Upper lobe of left lung (tissue), 6 donors: ENCODE results near the gene RAD54L2. TPM values are rescaled to one million over a fixed set of nuclear protein-coding genes. Genes with fewer than 3 reads are reported as not detected.

Experiments used
- ATAC-seq, 2 donors: fragments of 200-7000 bp; cut with Tn5 transposase; one replicate each; pipeline ENCODE4 v1.9.1; 2022; ENCODE audit warnings: mild to moderate bottlenecking in 2 of 2, moderate library complexity in 2 of 2; ENCODE audit not compliant: low FRiP score in 2 of 2
- DNase-seq, 2 donors: peaks; one replicate each; pipeline ENCODE4 v3.0.0-alpha.2; 2019 to 2020
- H3K27ac ChIP-seq, 4 donors: fragments of 200-600 bp; sonication (generic); one replicate each; pipeline ENCODE4 v1.5.1; 2016 to 2019
- H3K27me3 ChIP-seq, 4 donors: fragments of 200-600 bp; sonication (generic); one replicate each; pipeline ENCODE4 v1.5.1; 2017 to 2019
- H3K36me3 ChIP-seq, 4 donors: fragments of 200-600 bp; sonication (generic); one replicate each; pipeline ENCODE4 v1.5.1; 2016 to 2019
- H3K4me1 ChIP-seq, 4 donors: fragments of 200-600 bp; sonication (generic); one replicate each; pipeline ENCODE4 v1.5.1; 2018 to 2019
- H3K4me3 ChIP-seq, 4 donors: fragments of 200-600 bp; sonication (generic); one replicate each; pipeline ENCODE4 v1.5.1; 2017 to 2019; ENCODE audit warnings: mild to moderate bottlenecking in 2 of 4, moderate library complexity in 1 of 4
- H3K9me3 ChIP-seq, 4 donors: fragments of 200-600 bp; sonication (generic); one replicate each; pipeline ENCODE4 v1.5.1; 2018 to 2019
- EP300 ChIP-seq, 4 donors: sonication (generic); formaldehyde crosslinking; IDR thresholded peaks; one replicate each; pipeline ENCODE4 v1.5.1; 2017; ENCODE audit warnings: antibody characterized with exemption in 4 of 4, control low read depth in 2 of 4
- POLR2A ChIP-seq, 4 donors: fragments of 450-650 bp; IDR thresholded peaks; one replicate each; pipeline ENCODE4 v1.5.1; 2016 to 2017; ENCODE audit warnings: antibody characterized with exemption in 4 of 4, mild to moderate bottlenecking in 2 of 4
- POLR2AphosphoS5 ChIP-seq, 2 donors: sonication (generic); formaldehyde crosslinking; IDR thresholded peaks; one replicate each; pipeline ENCODE4 v1.5.1; 2017; ENCODE audit warnings: antibody characterized with exemption in 2 of 2
- WGBS, 2 donors: methylation state at CpG; one replicate each; pipeline ENCODE4 v1.1.5; 2017 to 2018; 5-methylcytosine and 5-hydroxymethylcytosine counted together
- total RNA-seq, 6 donors: library from RNA; depleted of rRNA in 4 of 6; stranded (reverse); fragments of >200 nt in 4 of 6; gene quantifications; one replicate each; pipeline versions ENCODE4 v1.1.0 to v1.2.1, GENCODE V29; 2016 to 2021
- TF ChIP-seq, protein P1 (sequence below), 6 experiments: fragments of 450-650 bp in 4 of 6; fragments of 200-600 bp in 2 of 6; sonication (generic) in 2 of 6; IDR thresholded peaks; one replicate each; pipeline ENCODE4 v1.5.1; 2016 to 2019; ENCODE audit warnings: antibody characterized with exemption in 6 of 6
- donor health status: DM: no; HTN: no; CAD: no; lungs with moderate emphysema.
- donor health status: DM: no; HTN: yes; CAD: no; lungs with severe emphysema.

The RAD54L2 gene
- total RNA-seq, 6 donors from 2014 or later = 21.6 to 57.6 (median 27.3) TPM

- no peaks in the 10 kb centered on the region for H3K27me3 ChIP-seq
- ATAC-seq = no peak
- WGBS, 2 donors = 87 to 89% methylated on average over 3 of the region's 3 CpGs
- H3K36me3 ChIP-seq = peaks cover 0 to 26% (median 5%) of the 10 kb centered on the region in 4 donors
- no peak for DNase-seq
- H3K4me3 ChIP-seq = no peak overlapping the region
- TF ChIP-seq, protein P1, sequence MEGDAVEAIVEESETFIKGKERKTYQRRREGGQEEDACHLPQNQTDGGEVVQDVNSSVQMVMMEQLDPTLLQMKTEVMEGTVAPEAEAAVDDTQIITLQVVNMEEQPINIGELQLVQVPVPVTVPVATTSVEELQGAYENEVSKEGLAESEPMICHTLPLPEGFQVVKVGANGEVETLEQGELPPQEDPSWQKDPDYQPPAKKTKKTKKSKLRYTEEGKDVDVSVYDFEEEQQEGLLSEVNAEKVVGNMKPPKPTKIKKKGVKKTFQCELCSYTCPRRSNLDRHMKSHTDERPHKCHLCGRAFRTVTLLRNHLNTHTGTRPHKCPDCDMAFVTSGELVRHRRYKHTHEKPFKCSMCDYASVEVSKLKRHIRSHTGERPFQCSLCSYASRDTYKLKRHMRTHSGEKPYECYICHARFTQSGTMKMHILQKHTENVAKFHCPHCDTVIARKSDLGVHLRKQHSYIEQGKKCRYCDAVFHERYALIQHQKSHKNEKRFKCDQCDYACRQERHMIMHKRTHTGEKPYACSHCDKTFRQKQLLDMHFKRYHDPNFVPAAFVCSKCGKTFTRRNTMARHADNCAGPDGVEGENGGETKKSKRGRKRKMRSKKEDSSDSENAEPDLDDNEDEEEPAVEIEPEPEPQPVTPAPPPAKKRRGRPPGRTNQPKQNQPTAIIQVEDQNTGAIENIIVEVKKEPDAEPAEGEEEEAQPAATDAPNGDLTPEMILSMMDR (IDR thresholded peaks at IDR 0.05) = no peak
- TF ChIP-seq EP300 (IDR thresholded peaks at IDR 0.05) (no peak), POLR2AphosphoS5 (IDR thresholded peaks at IDR 0.05) (no peak), POLR2A (IDR thresholded peaks at IDR 0.05) (no peak)
- H3K4me1 ChIP-seq = peaks cover 11 to 22% (median 14%) of the 10 kb centered on the region in 4 donors
- no peaks in the 10 kb centered on the region for H3K9me3 ChIP-seq
- H3K27ac ChIP-seq = no peak overlapping the region
Measured at GRCh38 chr3:51544011-51544775, 5.7 kb downstream of the RAD54L2 start.

DNA sequence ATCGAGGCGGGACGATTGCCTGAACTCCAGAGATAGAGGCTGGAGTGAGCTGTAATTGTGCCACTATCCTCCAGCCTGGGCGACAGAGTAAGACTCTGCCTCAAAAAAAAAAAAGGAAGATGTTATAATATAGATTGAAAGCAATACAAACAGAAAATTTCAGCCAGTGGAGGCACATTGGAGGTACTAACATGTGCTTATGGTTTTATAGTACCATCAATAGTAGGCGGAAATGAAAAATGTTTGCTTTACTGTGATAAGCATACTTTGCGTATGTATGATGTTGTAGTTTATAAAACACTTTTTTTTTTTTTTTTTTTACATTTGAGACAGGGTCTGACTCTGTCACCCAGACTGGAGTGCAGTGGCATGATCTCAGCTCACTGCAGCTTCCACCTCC is 8.8 kb downstream of the RAD54L2 start:
- Histone ChIP-seq H3K36me3 (peaks cover 0 to 40% (median 12%) of the 10 kb centered on the region in 4 donors), H3K4me3 (no peak overlapping the region), H3K4me1 (peaks cover 0 to 4% (median 0%) of the 10 kb centered on the region in 4 donors), H3K27ac (no peak overlapping the region), H3K27me3 (no peaks in the 10 kb centered on the region), H3K9me3 (no peaks in the 10 kb centered on the region)
- DNase-seq (no peak), ATAC-seq (no peak)
- 91 to 93% methylated on average over 6 of the region's 6 CpGs for WGBS, 2 donors
- TF ChIP-seq POLR2AphosphoS5 (IDR thresholded peaks at IDR 0.05) (no peak), POLR2A (IDR thresholded peaks at IDR 0.05) (no peak), EP300 (IDR thresholded peaks at IDR 0.05) (no peak)
- TF ChIP-seq, protein P1 (IDR thresholded peaks at IDR 0.05) = no peak

DNA sequence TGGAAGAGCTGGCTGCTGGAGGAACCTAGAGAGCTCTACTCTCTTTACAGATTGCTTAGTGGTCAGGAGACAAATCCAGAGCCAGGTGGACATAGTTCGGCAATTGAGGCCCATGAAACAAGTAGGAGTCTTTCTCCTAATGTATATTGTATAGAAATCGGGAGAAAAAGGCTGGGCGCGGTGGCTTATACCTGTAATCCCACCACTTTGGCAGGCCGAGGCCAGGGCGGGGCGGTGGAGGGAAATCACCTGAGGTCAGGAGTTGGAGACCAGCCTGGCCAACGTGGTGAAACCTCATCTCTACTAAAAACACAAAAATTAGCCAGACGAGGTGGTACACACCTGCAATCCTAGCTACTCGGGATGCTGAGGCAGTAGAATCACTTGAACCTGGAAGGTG is 10.8 kb downstream of the RAD54L2 start:
- Histone ChIP-seq H3K4me3 (no peak overlapping the region), H3K9me3 (no peaks in the 10 kb centered on the region), H3K36me3 (peaks cover 0 to 37% (median 21%) of the 10 kb centered on the region in 4 donors), H3K4me1 (peaks cover 0 to 4% (median 0%) of the 10 kb centered on the region in 4 donors), H3K27ac (no peak overlapping the region), H3K27me3 (no peaks in the 10 kb centered on the region)
- DNase-seq = no peak
- no peak for ATAC-seq
- 89 to 95% methylated on average over 10 of the region's 10 CpGs for WGBS, 2 donors
- no peak for TF ChIP-seq POLR2A (IDR thresholded peaks at IDR 0.05)
- no peak for TF ChIP-seq POLR2AphosphoS5 (IDR thresholded peaks at IDR 0.05)
- TF ChIP-seq, protein P1 (IDR thresholded peaks at IDR 0.05) = no peak
- no peak for TF ChIP-seq EP300 (IDR thresholded peaks at IDR 0.05)

DNA sequence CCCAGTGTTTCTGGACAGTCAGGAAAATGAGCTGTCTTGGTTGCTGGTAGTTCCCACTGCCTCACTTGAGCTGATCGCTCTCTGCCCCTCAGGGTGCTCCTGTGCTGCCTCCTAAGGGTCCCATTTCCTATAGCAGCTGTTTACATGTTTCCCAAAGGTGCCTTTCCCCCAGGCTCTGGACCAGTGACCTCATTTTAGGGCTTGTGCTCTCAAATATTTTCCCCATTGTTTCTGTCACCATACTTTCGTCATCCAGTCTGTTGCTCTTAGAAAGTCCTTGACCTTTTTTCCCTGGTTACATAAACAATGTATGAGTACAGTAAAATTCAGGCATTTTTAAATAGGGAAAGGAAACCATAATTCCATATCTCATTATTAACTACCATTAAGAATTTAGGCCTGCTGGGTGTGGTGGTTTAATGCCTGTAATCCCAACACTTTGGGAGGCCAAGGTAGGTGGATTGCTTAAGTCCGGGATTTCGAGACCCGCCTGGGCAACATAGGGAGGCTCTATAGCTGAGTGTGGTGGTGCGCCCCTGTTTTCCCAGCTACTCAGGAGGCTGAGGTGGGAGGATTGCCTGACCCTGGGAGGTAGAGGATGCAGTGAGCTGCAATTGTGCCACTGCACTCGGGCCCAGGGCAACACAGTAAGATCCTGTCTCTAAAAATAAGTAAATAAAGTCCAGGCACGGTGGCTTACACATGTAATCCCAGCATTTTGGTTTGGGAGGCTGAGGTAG is 11.7 kb downstream of the RAD54L2 start:
- H3K4me3 ChIP-seq = no peak overlapping the region
- peaks cover 0 to 4% (median 0%) of the 10 kb centered on the region in 4 donors for H3K4me1 ChIP-seq
- H3K27ac ChIP-seq = no peak overlapping the region
- peaks cover 0 to 43% (median 18%) of the 10 kb centered on the region in 4 donors for H3K36me3 ChIP-seq
- ATAC-seq (no peak), DNase-seq (no peak)
- 89 to 90% methylated on average over 8 of the region's 8 CpGs for WGBS, 2 donors
- TF ChIP-seq EP300 (IDR thresholded peaks at IDR 0.05) (no peak), POLR2A (IDR thresholded peaks at IDR 0.05) (no peak), POLR2AphosphoS5 (IDR thresholded peaks at IDR 0.05) (no peak)
- TF ChIP-seq, protein P1 (IDR thresholded peaks at IDR 0.05) = no peak
- no peaks in the 10 kb centered on the region for H3K9me3 ChIP-seq
- H3K27me3 ChIP-seq = no peaks in the 10 kb centered on the region
